Measurements from ENCODE around the gene THRSP. TPM values are rescaled to one million over a fixed set of nuclear protein-coding genes. Genes with fewer than 3 reads are reported as not detected.

The THRSP gene
- total RNA-seq, 1 experiment from 2014 or later = not detected

- no TSS peak for BruUV-seq (replicated peaks)
- DNase-seq (ENCODE audit: low read depth, low spot score) = no peak
- Histone ChIP-seq H3K4me3 (replicated peaks in 1 of 2; ENCODE audit: low read depth in 1 of 2, low read length in 2 of 2) (no peak overlapping the region), H3K4me2 (ENCODE audit: low read length) (peak overlapping the region; percentile 37), H3K9me2 (ENCODE audit: insufficient read depth) (no peaks in the 10 kb centered on the region), H3K27me3 (ENCODE audit: insufficient read depth, low read length) (no peaks in the 10 kb centered on the region), H3K4me1 (ENCODE audit: control insufficient read depth in 1 of 2, insufficient read depth in 2 of 2, low read length in 2 of 2) (peaks cover 19 to 45% of the 10 kb centered on the region in 2 experiments; a peak in 3 of 4 replicates), H3K9me3 (ENCODE audit: control insufficient read depth in 1 of 2, insufficient read depth in 1 of 2, low read depth in 1 of 2, low read length in 2 of 2) (no peaks in the 10 kb centered on the region), H2AFZ (ENCODE audit: low read depth, low read length, poor library complexity, severe bottlenecking) (no peak overlapping the region), H4K20me1 (ENCODE audit: insufficient read depth) (no peaks in the 10 kb centered on the region), H3K27ac (ENCODE audit: low read depth, low read length) (no peak overlapping the region), H3K9ac (ENCODE audit: low read length) (no peak overlapping the region), H3K36me3 (ENCODE audit: control insufficient read depth in 1 of 2, insufficient read depth in 2 of 2, low read length in 2 of 2) (peaks cover 4 to 8% of the 10 kb centered on the region in 2 experiments; a peak in 3 of 4 replicates), H3K79me2 (ENCODE audit: insufficient read depth, low read length) (peaks cover 18% of the 10 kb centered on the region)
- RAD21 ChIA-PET (ENCODE audit: low non-redundant PET in 1 of 2, low total read pairs in 2 of 2, uncharacterized antibody in 2 of 2, unreplicated experiment in 2 of 2) = no interaction called here
- TF ChIP-seq FOSL1 (IDR thresholded peaks at IDR 0.05; ENCODE audit: low read depth) = no peak
- POLR2A ChIA-PET = interaction anchor here (0.8 to 2.0 kb wide), 4 partner anchors 8 to 57 kb away, joined by 3 to 14 read pairs (median 4); partner anchors contain the start of gene INTS4
- intact Hi-C loops (cut with micrococcal nuclease) = no loop called here
- CTCF ChIA-PET = interaction anchor here (1.0 to 2.5 kb wide), 2 partner anchors 21 to 25 kb away, joined by 3 to 12 read pairs; partner anchors contain the start of gene INTS4
- no peak for ATAC-seq
Observed at GRCh38 chr11:78020246-78020645, 43.4 kb upstream of the THRSP start.

DNA sequence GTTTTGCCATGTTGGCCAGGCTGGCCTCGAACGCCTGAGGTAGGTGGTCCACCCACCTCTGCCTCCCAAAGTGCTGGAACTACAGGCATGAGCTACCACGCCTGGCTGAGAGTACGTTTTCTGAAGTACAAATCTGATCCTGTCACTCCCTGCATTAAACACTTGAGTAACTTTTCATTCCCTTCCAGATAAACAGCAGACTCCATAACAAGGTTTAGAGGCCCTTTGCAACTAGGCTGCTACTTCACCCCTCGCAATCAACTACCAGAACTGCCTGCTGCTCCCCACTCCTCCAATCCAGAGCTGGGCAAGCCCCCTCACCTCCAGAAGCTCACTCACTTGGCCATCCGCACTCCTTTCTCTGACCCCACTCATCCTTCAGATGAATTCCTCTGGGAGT, 42.0 kb upstream of the THRSP start:
- ChIA-PET CTCF (interaction anchor here (2.5 kb wide), 1 partner anchor 27 kb away, joined by 12 read pairs; the partner anchor contains the start of gene INTS4), RAD21 (ENCODE audit: low non-redundant PET in 1 of 2, low total read pairs in 2 of 2, uncharacterized antibody in 2 of 2, unreplicated experiment in 2 of 2) (no interaction called here), POLR2A (interaction anchor here (1.3 to 1.4 kb wide), 2 partner anchors 10 to 55 kb away, joined by 3 to 5 read pairs; no protein-coding TSS in a partner anchor)
- Histone ChIP-seq H3K9me3 (ENCODE audit: control insufficient read depth in 1 of 2, insufficient read depth in 1 of 2, low read depth in 1 of 2, low read length in 2 of 2) (no peaks in the 10 kb centered on the region), H3K27me3 (ENCODE audit: insufficient read depth, low read length) (no peaks in the 10 kb centered on the region), H3K4me1 (ENCODE audit: control insufficient read depth in 1 of 2, insufficient read depth in 2 of 2, low read length in 2 of 2) (peaks cover 19 to 45% of the 10 kb centered on the region in 2 experiments; a peak in 3 of 4 replicates), H2AFZ (ENCODE audit: low read depth, low read length, poor library complexity, severe bottlenecking) (no peak overlapping the region), H3K9ac (ENCODE audit: low read length) (0 out of 2 replicates have a peak overlapping the region, but pooled peaks have one; percentile 78), H3K9me2 (ENCODE audit: insufficient read depth) (no peaks in the 10 kb centered on the region), H3K4me3 (replicated peaks in 1 of 2; ENCODE audit: low read depth in 1 of 2, low read length in 2 of 2) (peak overlapping the region in 1 of 2 experiments; percentile 76; a peak in 2 of 4 replicates), H3K4me2 (ENCODE audit: low read length) (peak overlapping the region; percentile 99), H3K27ac (ENCODE audit: low read depth, low read length) (no peak overlapping the region), H3K36me3 (ENCODE audit: control insufficient read depth in 1 of 2, insufficient read depth in 2 of 2, low read length in 2 of 2) (peaks cover 0 to under 1% of the 10 kb centered on the region in 2 experiments; a peak in 3 of 4 replicates), H3K79me2 (ENCODE audit: insufficient read depth, low read length) (peaks cover 18% of the 10 kb centered on the region), H4K20me1 (ENCODE audit: insufficient read depth) (no peaks in the 10 kb centered on the region)
- BruUV-seq (replicated peaks) = no TSS peak
- no peak for DNase-seq (ENCODE audit: low read depth, low spot score)
- intact Hi-C loops (cut with micrococcal nuclease) = no loop called here
- ATAC-seq = no peak
- TF ChIP-seq SRF (IDR thresholded peaks at IDR 0.05; ENCODE audit: low read depth) (no peak), ELF1 (IDR thresholded peaks at IDR 0.05; ENCODE audit: borderline replicate concordance, low read depth) (no peak), EGR1 (IDR thresholded peaks at IDR 0.05; ENCODE audit: low read depth) (no peak), FOSL1 (IDR thresholded peaks at IDR 0.05; ENCODE audit: low read depth) (no peak), RAD21 (IDR thresholded peaks at IDR 0.05; ENCODE audit: low read depth) (no peak), CEBPB (IDR thresholded peaks at IDR 0.05; ENCODE audit: low read depth) (no peak), TCF7L2 (IDR thresholded peaks at IDR 0.05; ENCODE audit: borderline replicate concordance, extremely low read depth, insufficient read depth, insufficient read length) (no peak), ZFX (IDR thresholded peaks at IDR 0.05) (no peak), POLR2A (IDR thresholded peaks at IDR 0.05; ENCODE audit: borderline replicate concordance, extremely low read depth, insufficient read depth, insufficient read length) (no peak), ZNF274 (IDR thresholded peaks at IDR 0.05; ENCODE audit: low read depth, low read length) (no peak), ZBTB33 (IDR thresholded peaks at IDR 0.05; ENCODE audit: extremely low read depth, insufficient replicate concordance, low read length) (no peak), SIN3A (IDR thresholded peaks at IDR 0.05; ENCODE audit: low read depth) (no peak)
- TF ChIP-seq, protein P1, sequence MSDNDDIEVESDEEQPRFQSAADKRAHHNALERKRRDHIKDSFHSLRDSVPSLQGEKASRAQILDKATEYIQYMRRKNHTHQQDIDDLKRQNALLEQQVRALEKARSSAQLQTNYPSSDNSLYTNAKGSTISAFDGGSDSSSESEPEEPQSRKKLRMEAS (IDR thresholded peaks at IDR 0.05) = no peak
- TF ChIP-seq, protein P2, sequence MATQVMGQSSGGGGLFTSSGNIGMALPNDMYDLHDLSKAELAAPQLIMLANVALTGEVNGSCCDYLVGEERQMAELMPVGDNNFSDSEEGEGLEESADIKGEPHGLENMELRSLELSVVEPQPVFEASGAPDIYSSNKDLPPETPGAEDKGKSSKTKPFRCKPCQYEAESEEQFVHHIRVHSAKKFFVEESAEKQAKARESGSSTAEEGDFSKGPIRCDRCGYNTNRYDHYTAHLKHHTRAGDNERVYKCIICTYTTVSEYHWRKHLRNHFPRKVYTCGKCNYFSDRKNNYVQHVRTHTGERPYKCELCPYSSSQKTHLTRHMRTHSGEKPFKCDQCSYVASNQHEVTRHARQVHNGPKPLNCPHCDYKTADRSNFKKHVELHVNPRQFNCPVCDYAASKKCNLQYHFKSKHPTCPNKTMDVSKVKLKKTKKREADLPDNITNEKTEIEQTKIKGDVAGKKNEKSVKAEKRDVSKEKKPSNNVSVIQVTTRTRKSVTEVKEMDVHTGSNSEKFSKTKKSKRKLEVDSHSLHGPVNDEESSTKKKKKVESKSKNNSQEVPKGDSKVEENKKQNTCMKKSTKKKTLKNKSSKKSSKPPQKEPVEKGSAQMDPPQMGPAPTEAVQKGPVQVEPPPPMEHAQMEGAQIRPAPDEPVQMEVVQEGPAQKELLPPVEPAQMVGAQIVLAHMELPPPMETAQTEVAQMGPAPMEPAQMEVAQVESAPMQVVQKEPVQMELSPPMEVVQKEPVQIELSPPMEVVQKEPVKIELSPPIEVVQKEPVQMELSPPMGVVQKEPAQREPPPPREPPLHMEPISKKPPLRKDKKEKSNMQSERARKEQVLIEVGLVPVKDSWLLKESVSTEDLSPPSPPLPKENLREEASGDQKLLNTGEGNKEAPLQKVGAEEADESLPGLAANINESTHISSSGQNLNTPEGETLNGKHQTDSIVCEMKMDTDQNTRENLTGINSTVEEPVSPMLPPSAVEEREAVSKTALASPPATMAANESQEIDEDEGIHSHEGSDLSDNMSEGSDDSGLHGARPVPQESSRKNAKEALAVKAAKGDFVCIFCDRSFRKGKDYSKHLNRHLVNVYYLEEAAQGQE (IDR thresholded peaks at IDR 0.05; ENCODE audit: low read depth) = no peak
- TF ChIP-seq, protein P3, sequence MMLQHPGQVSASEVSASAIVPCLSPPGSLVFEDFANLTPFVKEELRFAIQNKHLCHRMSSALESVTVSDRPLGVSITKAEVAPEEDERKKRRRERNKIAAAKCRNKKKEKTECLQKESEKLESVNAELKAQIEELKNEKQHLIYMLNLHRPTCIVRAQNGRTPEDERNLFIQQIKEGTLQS (IDR thresholded peaks at IDR 0.05) = no peak
